UCSD-AML1 (cell line): ENCODE data around the gene SCAND1.
"Not testable (repeated sequence)": the region's sequence is repeated elsewhere in the genome, so short reads cannot be mapped to it uniquely, and the experiment has no call there.

ENCODE experiments used
- DNase-seq: peaks from one replicate; lab custom pipeline; 2025; ENCODE audit not compliant: unreplicated experiment; lab: John Stamatoyannopoulos, UW

SCAND1 gene

GRCh38 chr20:35963878-35964277, 9.6 kb upstream of the SCAND1 start:
- DNase-seq = no peak

GRCh38 chr20:35959291-35959690, 5.0 kb upstream of the SCAND1 start:
- not testable (repeated sequence) for DNase-seq

DNA sequence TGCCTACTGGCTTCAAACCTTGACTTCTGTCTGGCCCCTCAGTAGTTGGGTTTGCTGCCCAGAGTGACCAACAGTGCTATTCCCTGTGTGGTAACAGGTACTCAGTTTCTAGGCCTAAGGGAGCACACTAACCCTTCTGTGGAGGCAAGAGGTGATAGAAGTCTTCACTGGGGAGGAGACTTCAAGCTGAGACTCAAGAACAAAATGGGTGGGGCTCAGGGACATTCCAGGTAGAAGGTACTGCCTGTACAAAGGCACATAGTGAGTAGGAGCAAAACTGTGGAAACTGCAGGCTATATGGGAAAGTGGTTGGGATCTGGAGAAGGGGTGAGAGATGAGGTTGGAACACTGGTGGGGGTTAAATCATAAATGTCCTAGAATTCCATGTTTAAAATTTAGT, 2.3 kb upstream of the SCAND1 start:
- DNase-seq = no peak

- DNase-seq = no peak
Measured at GRCh38 chr20:35954907-35955251, 577 bp upstream of the SCAND1 start.

DNA sequence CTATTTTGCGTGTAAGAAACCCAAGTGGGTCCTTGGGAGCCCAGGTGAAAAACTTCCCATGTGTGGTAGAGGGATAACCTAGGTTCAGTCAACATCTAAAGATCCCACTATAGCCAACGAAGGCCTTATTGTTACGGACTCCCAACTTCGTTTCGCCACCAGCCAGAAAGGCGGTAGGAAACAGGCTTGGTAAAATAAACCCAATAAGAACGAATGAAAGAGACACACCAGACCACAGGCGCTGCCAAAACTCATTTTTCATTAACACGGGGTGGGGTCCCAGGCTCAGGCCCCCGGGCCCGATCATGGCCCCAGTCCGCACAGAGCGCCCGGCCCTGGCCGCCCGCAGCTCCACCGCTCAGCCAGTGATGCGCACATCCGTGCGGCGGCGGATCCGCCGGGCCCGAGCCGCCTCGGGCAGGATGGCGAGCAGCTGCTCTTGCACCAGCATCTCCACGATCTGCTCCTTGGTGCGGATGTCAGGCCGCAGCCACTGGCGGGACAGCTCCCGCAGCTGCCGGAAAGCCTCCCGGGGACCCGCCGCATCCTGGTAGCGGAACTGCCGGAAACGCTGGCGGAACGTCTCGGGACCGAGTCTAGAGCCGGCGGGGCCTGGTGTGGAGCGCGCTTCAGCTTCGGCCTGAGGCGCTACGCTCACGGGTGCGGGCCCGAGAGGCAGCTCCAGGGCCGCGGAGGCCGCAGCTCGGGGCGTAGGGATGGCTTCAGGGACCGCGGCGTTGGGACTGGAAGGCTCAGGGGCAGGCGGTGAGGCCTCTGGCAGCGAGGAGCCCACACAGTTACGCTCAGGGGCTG, 709 bp downstream of the SCAND1 start:
- DNase-seq = peak; percentile 73

- DNase-seq = no peak
Measured at GRCh38 chr20:35952480-35953386, 1.6 kb downstream of the SCAND1 start.

GRCh38 chr20:35952080-35952479, 2.2 kb downstream of the SCAND1 start:
- not testable (repeated sequence) for DNase-seq

GRCh38 chr20:35950093-35950492, 4.2 kb downstream of the SCAND1 start:
- no peak for DNase-seq

- no peak for DNase-seq
Measured at GRCh38 chr20:35947907-35948306, 6.4 kb downstream of the SCAND1 start.

DNA sequence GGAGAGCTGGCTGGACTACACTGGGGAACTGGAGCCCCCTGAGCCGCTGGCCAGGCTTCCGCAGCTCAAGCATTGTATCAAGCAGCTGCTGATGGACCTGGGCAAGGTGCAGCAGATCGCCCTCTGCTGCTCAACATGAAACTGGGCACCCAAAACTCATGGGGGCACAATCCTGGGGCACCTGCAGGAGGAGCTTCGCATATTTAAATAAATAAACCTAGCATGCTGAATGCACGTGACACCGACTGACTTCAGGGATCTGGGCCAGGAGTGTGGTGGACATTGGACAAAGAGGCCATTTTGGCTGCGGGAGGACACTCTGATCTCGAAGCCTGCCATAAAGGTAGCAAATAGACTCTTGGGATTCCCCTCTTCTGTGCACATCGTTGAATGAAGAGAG, 6.8 kb downstream of the SCAND1 start:
- peak; percentile 25 for DNase-seq

- DNase-seq = no peak
Measured at GRCh38 chr20:35942243-35942642, 12.1 kb downstream of the SCAND1 start.

DNA sequence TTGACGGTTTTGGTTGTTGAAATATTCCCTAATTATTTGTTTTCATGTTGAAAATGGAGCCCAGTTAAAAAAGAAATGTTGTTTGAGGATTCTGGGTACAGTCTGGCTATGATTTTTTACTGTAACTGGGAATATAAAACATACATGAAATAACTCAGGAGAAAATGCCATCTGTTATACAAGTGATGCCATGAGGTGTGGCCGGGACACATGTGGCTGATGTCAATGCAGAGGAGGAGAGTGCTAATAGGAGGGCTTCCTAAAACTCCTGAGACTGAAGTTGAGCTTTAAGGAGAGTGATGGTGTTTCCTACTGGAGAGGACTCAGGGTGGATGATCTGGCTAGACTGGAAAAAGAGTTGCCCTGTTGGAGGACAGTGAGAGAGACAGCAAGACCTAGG, 12.7 kb downstream of the SCAND1 start:
- DNase-seq = no peak

DNA sequence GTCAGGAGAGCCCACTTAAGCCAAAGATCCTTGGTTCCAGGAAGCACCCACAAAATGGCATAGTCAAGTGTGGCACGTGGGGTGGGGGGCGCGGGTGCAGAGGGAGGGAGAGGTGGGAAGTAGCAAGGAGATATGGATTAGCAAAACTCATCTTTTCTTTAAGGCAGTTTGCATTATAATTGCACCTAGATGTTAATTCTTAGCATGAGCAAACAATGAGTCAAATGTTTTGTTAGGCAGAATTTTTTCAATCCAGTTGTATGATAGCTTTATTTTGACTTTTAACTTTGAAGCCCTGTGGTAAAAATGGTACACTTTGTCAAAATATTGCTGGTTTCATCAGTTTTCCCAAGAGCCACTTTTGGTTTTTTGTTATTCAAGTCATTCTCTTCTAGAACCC, 15.0 kb downstream of the SCAND1 start:
- DNase-seq = no peak

DNA sequence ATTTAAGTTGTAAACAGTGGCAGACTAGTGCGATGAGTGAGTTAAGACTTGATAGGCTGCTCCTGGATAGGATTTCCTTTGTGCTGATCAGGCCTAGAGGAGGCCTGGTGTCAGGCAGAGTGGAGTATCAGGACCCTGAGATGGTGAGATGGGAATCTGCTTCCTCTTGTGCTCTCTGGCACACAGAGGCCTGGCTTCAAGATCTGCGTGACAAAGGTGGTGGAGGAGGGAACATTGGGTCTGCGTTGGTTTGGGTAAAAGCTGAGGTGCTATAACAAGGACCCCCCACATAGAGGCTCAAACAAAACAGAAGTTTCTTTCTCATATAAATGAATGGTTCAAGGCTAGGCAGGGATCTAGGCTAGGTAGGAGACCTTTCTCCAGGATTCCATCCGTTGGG, 20.3 kb downstream of the SCAND1 start:
- no peak for DNase-seq

DNA sequence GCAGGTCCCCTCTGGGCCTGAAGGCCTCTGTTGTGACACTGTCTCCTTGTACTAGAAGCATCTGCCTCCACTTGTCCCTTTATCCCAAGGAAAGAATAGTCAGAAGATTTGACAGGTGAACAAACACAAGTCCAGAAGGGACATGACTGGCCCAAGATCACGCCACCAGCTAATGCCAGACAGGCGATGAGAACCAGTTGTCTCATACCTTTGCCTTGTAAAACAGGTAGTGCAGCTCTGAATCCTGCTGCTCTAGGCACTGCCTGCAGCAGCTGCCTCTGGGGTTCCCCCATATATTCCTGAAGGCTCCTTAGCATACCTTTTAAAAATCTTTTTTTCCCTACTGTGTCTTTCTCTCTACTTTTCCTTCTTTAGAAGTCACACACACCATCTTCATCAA, 25.0 kb downstream of the SCAND1 start:
- DNase-seq = no peak

DNA sequence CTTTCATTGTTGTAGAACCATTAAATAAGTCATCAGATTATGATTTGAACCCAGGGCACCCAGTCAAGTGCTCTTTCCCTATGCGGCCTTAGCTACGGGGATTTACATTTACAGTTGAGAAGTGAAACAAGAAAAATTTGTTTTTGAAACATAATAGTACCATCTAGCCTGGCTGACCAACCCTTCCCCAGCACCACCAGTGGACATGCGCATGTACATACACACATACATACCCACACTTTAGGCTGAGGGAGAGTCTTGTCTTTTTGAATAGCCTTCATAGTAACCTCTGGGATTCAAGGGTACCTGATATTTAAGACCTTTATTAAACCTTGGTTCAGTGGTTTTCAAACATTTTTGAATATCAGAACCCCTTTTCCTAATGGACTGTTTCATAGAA, 33.8 kb downstream of the SCAND1 start:
- DNase-seq = no peak

- DNase-seq = no peak
Measured at GRCh38 chr20:35918021-35918420, 36.3 kb downstream of the SCAND1 start.

DNA sequence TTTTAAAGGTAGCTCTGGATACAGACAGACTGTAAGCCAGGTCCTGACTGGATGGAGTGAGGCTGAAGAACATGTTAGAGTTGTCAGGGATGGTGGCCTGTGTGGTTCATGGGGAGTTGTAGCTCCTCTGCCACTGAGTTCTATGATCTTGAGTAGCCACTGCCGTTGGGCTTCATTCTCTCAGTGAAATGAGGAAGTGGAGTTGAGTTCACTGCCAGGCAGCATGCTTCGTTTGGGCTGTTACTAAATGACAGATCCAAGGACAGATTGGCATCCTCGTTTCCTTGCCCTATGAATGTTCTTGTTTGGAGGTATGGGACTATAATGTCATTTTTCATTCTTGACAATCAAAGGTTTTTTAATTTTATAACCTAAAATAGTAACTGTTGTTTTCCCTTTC, 37.2 kb downstream of the SCAND1 start:
- DNase-seq = no peak

GRCh38 chr20:35912881-35913280, 41.4 kb downstream of the SCAND1 start:
- no peak for DNase-seq

- no peak for DNase-seq
Measured at GRCh38 chr20:35910254-35910653, 44.0 kb downstream of the SCAND1 start.

- DNase-seq = no peak
Measured at GRCh38 chr20:35909796-35910195, 44.5 kb downstream of the SCAND1 start.

DNA sequence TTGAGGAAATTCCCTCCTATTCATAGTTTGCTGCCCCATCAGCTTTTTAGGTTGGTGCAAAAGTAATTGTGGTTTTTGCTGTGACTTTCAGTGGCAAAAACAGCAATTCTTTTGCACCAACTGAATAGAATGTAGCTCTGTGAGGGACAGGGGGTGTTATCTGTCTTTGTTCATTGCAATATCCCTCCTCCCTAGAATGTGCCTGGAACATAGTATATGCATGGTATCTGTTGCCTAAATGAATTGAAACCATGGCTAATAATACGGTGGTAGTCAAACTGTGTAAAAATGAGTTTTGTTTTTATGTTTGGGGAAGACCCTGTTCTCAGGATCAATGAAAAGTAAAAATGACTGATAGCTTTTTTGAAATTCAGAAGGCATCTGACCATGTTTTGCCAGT, 45.1 kb downstream of the SCAND1 start:
- no peak for DNase-seq
